Neural cell (in vitro differentiated cells): ENCODE data around the gene RPGRIP1L. TPM values are rescaled to one million over a fixed set of nuclear protein-coding genes. Genes with fewer than 3 reads are reported as not detected.

Experiments used
- H2AFZ ChIP-seq: fragments of 200-600, 300-800 bp; sonication (generic), shearing (Covaris generic); 2 replicates; pipeline ENCODE4 v1.6.0; 2014; ENCODE audit warnings: low read depth, mild to moderate bottlenecking, antibody characterized with exemption, low read length, moderate library complexity
- H3F3A ChIP-seq: fragments of 200-600 bp; shearing (Covaris generic); 2 replicates; pipeline ENCODE4 v1.6.1; 2016; ENCODE audit warnings: mild to moderate bottlenecking, moderate library complexity, mixed read lengths, antibody characterized with exemption, low read length; ENCODE audit not compliant: insufficient read depth, poor library complexity, severe bottlenecking
- H3K27ac ChIP-seq: fragments of 200-600, 300-800 bp; sonication (generic), shearing (Covaris generic); 2 replicates; pipeline ENCODE4 v1.5.1; 2014; ENCODE audit warnings: mild to moderate bottlenecking, low read length, moderate library complexity
- H3K27me3 ChIP-seq: fragments of 300-800, 200-600 bp; sonication (generic), shearing (Covaris generic); 2 replicates; pipeline ENCODE4 v1.6.0; 2014; ENCODE audit warnings: mild to moderate bottlenecking, low read depth, low read length, moderate library complexity; ENCODE audit not compliant: insufficient read depth
- H3K36me3 ChIP-seq: fragments of 300-800, 200-600 bp; sonication (generic), shearing (Covaris generic); 2 replicates; pipeline ENCODE4 v1.5.1; 2014; ENCODE audit warnings: mild to moderate bottlenecking, antibody characterized with exemption, low read length, moderate library complexity; ENCODE audit not compliant: insufficient read depth
- H3K4me2 ChIP-seq: fragments of 300-800, 200-600 bp; sonication (generic), shearing (Covaris generic); 2 replicates; pipeline ENCODE4 v1.6.0; 2014; ENCODE audit warnings: mild to moderate bottlenecking, low read length
- H3K4me3 ChIP-seq: fragments of 300-800, 200-600 bp; sonication (generic), shearing (Covaris generic); 2 replicates; pipeline ENCODE4 v1.5.1; 2014; ENCODE audit warnings: mild to moderate bottlenecking, low read length, moderate library complexity
- H3K79me2 ChIP-seq: fragments of 200-600 bp; shearing (Covaris generic); replicated peaks from 2 replicates; pipeline ENCODE4 v1.6.0; 2014; ENCODE audit warnings: mild to moderate bottlenecking, low read length, moderate library complexity; ENCODE audit not compliant: insufficient read depth
- H3K9ac ChIP-seq: fragments of 300-800, 200-600 bp; sonication (generic), shearing (Covaris generic); 2 replicates; pipeline ENCODE4 v1.6.1; 2016; ENCODE audit warnings: mild to moderate bottlenecking, low read length, mixed read lengths
- H3K9me2 ChIP-seq: fragments of 200-600 bp; shearing (Covaris generic); 2 replicates; pipeline ENCODE4 v1.6.1; 2016; ENCODE audit warnings: mild to moderate bottlenecking, low read length, mixed read lengths; ENCODE audit not compliant: insufficient read depth
- H3K9me3 ChIP-seq: fragments of 200-600, 300-800 bp; sonication (generic), shearing (Covaris generic); 2 replicates; pipeline ENCODE4 v1.6.1; 2016; ENCODE audit warnings: mild to moderate bottlenecking, mixed run types, low read length, moderate library complexity, mixed read lengths
- H4K20me1 ChIP-seq: fragments of 200-600 bp; shearing (Covaris generic); 2 replicates; pipeline ENCODE4 v1.6.1; 2016; ENCODE audit warnings: mild to moderate bottlenecking, mixed run types; ENCODE audit not compliant: insufficient read depth
- EP300 ChIP-seq: fragments of 450-650 bp; conservative IDR thresholded peaks from 2 replicates; pipeline ENCODE4 v1.6.1; 2014; ENCODE audit warnings: antibody characterized with exemption, mild to moderate bottlenecking, moderate library complexity; ENCODE audit not compliant: poor library complexity, severe bottlenecking
- EZH2 ChIP-seq: fragments of 200-600, 300-800 bp; shearing (Covaris generic), sonication (generic); IDR thresholded peaks from 2 replicates; pipeline ENCODE4 v1.6.1; 2014; ENCODE audit warnings: antibody characterized with exemption, low read length, borderline replicate concordance, mild to moderate bottlenecking; ENCODE audit not compliant: insufficient read depth, poor library complexity, severe bottlenecking
- MXI1 ChIP-seq: fragments of 450-650 bp; conservative IDR thresholded peaks from 2 replicates; pipeline ENCODE4 v1.6.1; 2014; ENCODE audit warnings: antibody characterized with exemption, mild to moderate bottlenecking; ENCODE audit not compliant: poor library complexity, severe bottlenecking
- POLR2AphosphoS5 ChIP-seq: IDR thresholded peaks from 2 replicates; pipeline ENCODE4 v1.6.1; 2012
- RAD21 ChIP-seq: fragments of 450-650 bp; conservative IDR thresholded peaks from 2 replicates; pipeline ENCODE4 v1.6.1; 2014; ENCODE audit warnings: antibody characterized with exemption, mild to moderate bottlenecking, moderate library complexity
- SMC3 ChIP-seq: fragments of 450-650 bp; conservative IDR thresholded peaks from 2 replicates; pipeline ENCODE4 v1.6.1; 2014; ENCODE audit warnings: antibody characterized with exemption, mild to moderate bottlenecking, moderate library complexity; ENCODE audit not compliant: poor library complexity
- TAF1 ChIP-seq: IDR thresholded peaks from 2 replicates; pipeline ENCODE4 v1.6.1; 2012; ENCODE audit warnings: low read depth
- polyA plus RNA-seq: library from polyadenylated mRNA; depleted of rRNA; stranded (reverse); fragments of >200 nt; gene quantifications from 2 replicates; pipeline ENCODE4 v1.2.3, GENCODE V29; 2014
- TF ChIP-seq, protein P1 (sequence below): fragments of 450-650 bp; IDR thresholded peaks from 2 replicates; pipeline ENCODE4 v1.5.1; 2014; ENCODE audit warnings: antibody characterized with exemption, mild to moderate bottlenecking, moderate library complexity; ENCODE audit not compliant: poor library complexity, severe bottlenecking
- TF ChIP-seq, protein P2 (sequence below): IDR thresholded peaks from 2 replicates; pipeline ENCODE4 v1.6.1; 2012; ENCODE audit warnings: borderline replicate concordance

RPGRIP1L gene
- polyA plus RNA-seq, 1 donor from 2014 or later: 24.6 TPM

DNA sequence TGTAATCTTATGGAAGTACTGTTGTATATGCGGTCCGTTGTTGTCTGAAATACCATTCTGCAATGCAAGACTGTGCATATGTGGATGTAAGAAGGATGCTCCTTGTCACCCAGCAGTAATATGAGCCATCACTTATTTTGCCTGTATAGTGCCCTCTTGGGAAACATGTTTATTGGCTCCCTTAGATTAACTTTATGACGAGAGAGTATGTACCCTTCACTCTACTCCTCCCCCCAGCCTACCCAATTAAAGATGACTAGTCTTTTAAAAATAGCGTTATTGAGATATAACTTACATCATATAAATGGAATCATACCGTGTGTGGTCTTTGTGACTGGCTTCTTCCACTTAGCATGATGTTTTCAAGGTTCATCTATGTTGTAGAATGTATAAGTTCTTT is 33.9 kb upstream of the RPGRIP1L start:
- Histone ChIP-seq H3K79me2 (no peaks in the 10 kb centered on the region), H3K4me3 (no peak overlapping the region), H3K27ac (no peak overlapping the region), H4K20me1 (no peaks in the 10 kb centered on the region), H3F3A (no peaks in the 10 kb centered on the region), H3K9me3 (no peaks in the 10 kb centered on the region), H3K36me3 (no peaks in the 10 kb centered on the region), H3K4me2 (no peak overlapping the region), H3K27me3 (no peaks in the 10 kb centered on the region), H3K9me2 (no peaks in the 10 kb centered on the region), H3K9ac (no peak overlapping the region), H2AFZ (no peak overlapping the region)
- TF ChIP-seq, protein P1, sequence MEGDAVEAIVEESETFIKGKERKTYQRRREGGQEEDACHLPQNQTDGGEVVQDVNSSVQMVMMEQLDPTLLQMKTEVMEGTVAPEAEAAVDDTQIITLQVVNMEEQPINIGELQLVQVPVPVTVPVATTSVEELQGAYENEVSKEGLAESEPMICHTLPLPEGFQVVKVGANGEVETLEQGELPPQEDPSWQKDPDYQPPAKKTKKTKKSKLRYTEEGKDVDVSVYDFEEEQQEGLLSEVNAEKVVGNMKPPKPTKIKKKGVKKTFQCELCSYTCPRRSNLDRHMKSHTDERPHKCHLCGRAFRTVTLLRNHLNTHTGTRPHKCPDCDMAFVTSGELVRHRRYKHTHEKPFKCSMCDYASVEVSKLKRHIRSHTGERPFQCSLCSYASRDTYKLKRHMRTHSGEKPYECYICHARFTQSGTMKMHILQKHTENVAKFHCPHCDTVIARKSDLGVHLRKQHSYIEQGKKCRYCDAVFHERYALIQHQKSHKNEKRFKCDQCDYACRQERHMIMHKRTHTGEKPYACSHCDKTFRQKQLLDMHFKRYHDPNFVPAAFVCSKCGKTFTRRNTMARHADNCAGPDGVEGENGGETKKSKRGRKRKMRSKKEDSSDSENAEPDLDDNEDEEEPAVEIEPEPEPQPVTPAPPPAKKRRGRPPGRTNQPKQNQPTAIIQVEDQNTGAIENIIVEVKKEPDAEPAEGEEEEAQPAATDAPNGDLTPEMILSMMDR: no peak
- no peak for TF ChIP-seq SMC3
- no peak for TF ChIP-seq RAD21

DNA sequence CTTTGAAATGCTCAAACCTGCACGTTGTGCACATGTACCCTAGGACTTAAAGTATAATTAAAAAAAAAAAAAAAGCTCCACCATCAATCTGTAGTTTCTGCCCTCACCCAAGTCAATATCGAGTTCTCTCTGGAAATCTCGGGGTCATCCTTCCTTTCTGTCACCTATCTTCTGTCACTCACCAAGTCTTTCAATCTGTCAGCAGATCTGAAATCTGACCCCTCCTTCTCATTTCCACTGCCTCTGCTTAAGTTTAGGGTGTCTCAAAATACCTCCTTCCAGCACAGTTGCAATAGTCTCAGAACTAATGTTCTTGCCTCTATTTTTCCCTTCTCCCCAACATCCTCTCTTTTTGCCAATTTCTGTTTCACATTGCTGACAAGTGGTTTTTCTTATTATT is 32.6 kb upstream of the RPGRIP1L start:
- H3K9ac ChIP-seq: no peak overlapping the region
- H2AFZ ChIP-seq: no peak overlapping the region
- H4K20me1 ChIP-seq: no peaks in the 10 kb centered on the region
- no peaks in the 10 kb centered on the region for H3K79me2 ChIP-seq
- H3K4me2 ChIP-seq: no peak overlapping the region
- H3K9me2 ChIP-seq: no peaks in the 10 kb centered on the region
- H3F3A ChIP-seq: no peaks in the 10 kb centered on the region
- H3K36me3 ChIP-seq: no peaks in the 10 kb centered on the region
- no peak overlapping the region for H3K27ac ChIP-seq
- H3K9me3 ChIP-seq: no peaks in the 10 kb centered on the region
- TF ChIP-seq RAD21 (no peak), MXI1 (no peak), TAF1 (no peak), SMC3 (no peak), POLR2AphosphoS5 (no peak), EZH2 (no peak), EP300 (no peak)
- TF ChIP-seq, protein P2, sequence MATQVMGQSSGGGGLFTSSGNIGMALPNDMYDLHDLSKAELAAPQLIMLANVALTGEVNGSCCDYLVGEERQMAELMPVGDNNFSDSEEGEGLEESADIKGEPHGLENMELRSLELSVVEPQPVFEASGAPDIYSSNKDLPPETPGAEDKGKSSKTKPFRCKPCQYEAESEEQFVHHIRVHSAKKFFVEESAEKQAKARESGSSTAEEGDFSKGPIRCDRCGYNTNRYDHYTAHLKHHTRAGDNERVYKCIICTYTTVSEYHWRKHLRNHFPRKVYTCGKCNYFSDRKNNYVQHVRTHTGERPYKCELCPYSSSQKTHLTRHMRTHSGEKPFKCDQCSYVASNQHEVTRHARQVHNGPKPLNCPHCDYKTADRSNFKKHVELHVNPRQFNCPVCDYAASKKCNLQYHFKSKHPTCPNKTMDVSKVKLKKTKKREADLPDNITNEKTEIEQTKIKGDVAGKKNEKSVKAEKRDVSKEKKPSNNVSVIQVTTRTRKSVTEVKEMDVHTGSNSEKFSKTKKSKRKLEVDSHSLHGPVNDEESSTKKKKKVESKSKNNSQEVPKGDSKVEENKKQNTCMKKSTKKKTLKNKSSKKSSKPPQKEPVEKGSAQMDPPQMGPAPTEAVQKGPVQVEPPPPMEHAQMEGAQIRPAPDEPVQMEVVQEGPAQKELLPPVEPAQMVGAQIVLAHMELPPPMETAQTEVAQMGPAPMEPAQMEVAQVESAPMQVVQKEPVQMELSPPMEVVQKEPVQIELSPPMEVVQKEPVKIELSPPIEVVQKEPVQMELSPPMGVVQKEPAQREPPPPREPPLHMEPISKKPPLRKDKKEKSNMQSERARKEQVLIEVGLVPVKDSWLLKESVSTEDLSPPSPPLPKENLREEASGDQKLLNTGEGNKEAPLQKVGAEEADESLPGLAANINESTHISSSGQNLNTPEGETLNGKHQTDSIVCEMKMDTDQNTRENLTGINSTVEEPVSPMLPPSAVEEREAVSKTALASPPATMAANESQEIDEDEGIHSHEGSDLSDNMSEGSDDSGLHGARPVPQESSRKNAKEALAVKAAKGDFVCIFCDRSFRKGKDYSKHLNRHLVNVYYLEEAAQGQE: no peak
- TF ChIP-seq, protein P1: no peak
- H3K4me3 ChIP-seq: no peak overlapping the region
- H3K27me3 ChIP-seq: no peaks in the 10 kb centered on the region
